K562 (cell line): ENCODE results near the gene CD151. TPM values are rescaled to one million over a fixed set of nuclear protein-coding genes. Genes with fewer than 3 reads are reported as not detected.
A peak's percentile ranks its signal among the peaks of the same experiment; 100 is the strongest.

Experiments used
- ATAC-seq: fragments of 200-7000 bp; cut with Tn5 transposase; 3 replicates; pipeline ENCODE4 v1.9.1; 2020; ENCODE audit warnings: moderate library complexity
- BruUV-seq: library from RNA; stranded (reverse); fragments of 400-500 nt; replicated peaks from 2 replicates; lab custom pipeline; 2021; lab: Mats Ljungman, UMichigan
- CTCF ChIA-PET: fragments of 300-600 bp; formaldehyde crosslinking; extraction: SDS; loops from one replicate; lab custom pipeline; 2021; ENCODE audit warnings: low intra/inter-chr PET ratio; lab: Yijun Ruan, JAX
- POLR2A ChIA-PET: fragments of 300-600, 350-650 bp; sonication (Branson Sonifier 250); formaldehyde crosslinking; extraction: SDS; loops from one replicate; lab custom pipeline; 2021; ENCODE audit warnings: antibody characterized with exemption, inconsistent platforms; lab: Yijun Ruan, JAX
- DNase-seq, 4 experiments: peaks; one replicate each; pipeline versions ENCODE4 v3.0.0 to v3.0.0-alpha.2; 2011 to 2018; ENCODE audit warnings: low spot score in 3 of 4, mixed read lengths in 3 of 4; ENCODE audit errors: extremely low read depth in 1 of 4
- FAIRE-seq: peaks from 2 replicates; lab custom pipeline; 2011; peaks lifted over from hg19 to GRCh38; lab: Jason Lieb, UNC
- H2AFZ ChIP-seq: 2 replicates; pipeline ENCODE4 v1.6.0; 2011; ENCODE audit warnings: low read depth, low read length, control low read depth, inconsistent platforms
- H3K27ac ChIP-seq: fragments of 200-600 bp; 3 replicates; pipeline ENCODE4 v1.8.0; 2011; ENCODE audit warnings: low read depth, mild to moderate bottlenecking, control low read depth, inconsistent platforms, low read length, moderate library complexity, mixed read lengths; ENCODE audit errors: extremely low read depth
- H3K27me3 ChIP-seq, 2 experiments: fragments of 300-600 bp in 1 of 2; 2 replicates in 1 of 2; 3 replicates in 1 of 2; pipeline versions ENCODE4 v1.6.0 to v1.8.0; 2011; ENCODE audit warnings: inconsistent platforms in 2 of 2, low read length in 2 of 2, mild to moderate bottlenecking in 1 of 2, mixed read lengths in 1 of 2, moderate library complexity in 1 of 2; ENCODE audit not compliant: control insufficient read depth in 2 of 2, insufficient read depth in 2 of 2
- H3K36me3 ChIP-seq: fragments of 300-600 bp; 3 replicates; pipeline ENCODE4 v1.8.0; 2011; ENCODE audit warnings: mild to moderate bottlenecking, low read length, inconsistent platforms; ENCODE audit not compliant: control insufficient read depth, insufficient read depth
- H3K4me1 ChIP-seq, 2 experiments: fragments of 200-600 bp in 1 of 2; replicated peaks in 1 of 2; 2 replicates in 1 of 2; 3 replicates in 1 of 2; pipeline versions ENCODE4 v1.5.1 to v1.8.0; 2011; ENCODE audit warnings: inconsistent platforms in 2 of 2, low read length in 2 of 2, mild to moderate bottlenecking in 1 of 2, mixed read lengths in 1 of 2, moderate library complexity in 1 of 2; ENCODE audit not compliant: control insufficient read depth in 2 of 2, insufficient read depth in 2 of 2
- H3K4me2 ChIP-seq: 2 replicates; pipeline ENCODE4 v1.6.1; 2011; ENCODE audit warnings: low read length, control low read depth, inconsistent platforms, mixed read lengths; ENCODE audit not compliant: insufficient read depth
- H3K4me3 ChIP-seq: fragments of 200-600 bp; sonication (generic), shearing (Covaris generic); 2 replicates; pipeline ENCODE4 v1.5.1; 2016; ENCODE audit warnings: control low read depth, inconsistent platforms
- H3K79me2 ChIP-seq: fragments of 200-600 bp; 3 replicates; pipeline ENCODE4 v1.8.0; 2011; ENCODE audit warnings: low read length, inconsistent platforms; ENCODE audit not compliant: control insufficient read depth, insufficient read depth
- H3K9ac ChIP-seq, 2 experiments: 2 replicates each; pipeline versions ENCODE4 v1.6.0 to v1.6.1; 2011; ENCODE audit warnings: low read depth in 2 of 2, low read length in 2 of 2, control low read depth in 1 of 2, inconsistent platforms in 1 of 2, mild to moderate bottlenecking in 1 of 2, mixed read lengths in 1 of 2; ENCODE audit not compliant: insufficient read depth in 1 of 2
- H3K9me1 ChIP-seq: one replicate; pipeline ENCODE4 v1.6.0; 2011; ENCODE audit warnings: inconsistent platforms, mild to moderate bottlenecking, low read length, moderate library complexity; ENCODE audit not compliant: control insufficient read depth, insufficient read depth
- H3K9me3 ChIP-seq: replicated peaks from 2 replicates; pipeline ENCODE4 v1.5.1; 2011; ENCODE audit warnings: low read depth, low read length, inconsistent platforms; ENCODE audit not compliant: control insufficient read depth, insufficient read depth
- H4K20me1 ChIP-seq: replicated peaks from 2 replicates; pipeline ENCODE4 v1.6.1; 2011; ENCODE audit warnings: low read length, inconsistent platforms, mixed read lengths; ENCODE audit not compliant: control insufficient read depth, insufficient read depth
- POLR2G ChIP-seq: fragments of 200-400 bp; formaldehyde crosslinking; IDR thresholded peaks from 2 replicates; pipeline ENCODE4 v1.6.1; 2017; ENCODE audit warnings: low read depth, mild to moderate bottlenecking, antibody characterized with exemption, low read length, moderate library complexity
- TCF7 ChIP-seq: sonication (generic); IDR thresholded peaks from 2 replicates; pipeline ENCODE4 v1.6.1; 2016; ENCODE audit warnings: antibody characterized with exemption, borderline replicate concordance
- WGBS: fragments of 100-300 bp; shearing (Covaris generic); methylation state at CpG from one replicate; pipeline ENCODE4 v1.1.6; 2016; ENCODE audit warnings: low coverage, mixed read lengths; ENCODE audit not compliant: insufficient coverage; ENCODE audit errors: missing lambda C conversion rate; 5-methylcytosine and 5-hydroxymethylcytosine counted together
- in situ Hi-C: fragments of 300-500 bp; cut with MboI; formaldehyde crosslinking; loops from 4 replicates; pipeline ENCODE4 v1.15.0; 2018; ENCODE audit warnings: inconsistent platforms, mixed read lengths
- intact Hi-C: fragments of 100-400 bp; cut with micrococcal nuclease; formaldehyde crosslinking; loops from 2 replicates; pipeline ENCODE4 v1.14.2; 2022
- polyA plus RNA-seq, 8 experiments: library from polyadenylated mRNA; depleted of rRNA in 4 of 8; stranded (reverse) in 5 of 8; unstranded in 3 of 8; fragments of >200 nt; fragmentation: Nextera tagmentation in 2 of 8; fragmentation: Illumina TruSeq in 1 of 8; extraction: Ambion mirVana in 2 of 8; extraction: Trizol in 1 of 8; gene quantifications; 2 replicates each; pipeline versions ENCODE4 v1.2.1 to v1.2.3, GENCODE V29; 2011 to 2014; ENCODE audit warnings: inconsistent platforms in 1 of 8, missing spikeins in 1 of 8
- total RNA-seq, 7 experiments: library from RNA; depleted of rRNA in 6 of 7; stranded (reverse); fragments of >200 nt in 6 of 7; fragmentation: Illumina TruSeq in 2 of 7; extraction: Trizol in 2 of 7; gene quantifications; 2 replicates each; pipeline versions ENCODE4 v1.2.1 to v1.2.3, GENCODE V29; 2011 to 2021; ENCODE audit warnings: low replicate concordance in 1 of 7
- TF ChIP-seq, protein P1 (sequence below): sonication (generic); formaldehyde crosslinking; IDR thresholded peaks from 2 replicates; pipeline ENCODE4 v1.9.0; 2022; ENCODE audit warnings: mild to moderate bottlenecking, missing genetic modification reagents

CD151 gene
- total and polyA plus RNA-seq, 9 of the 15 experiments (the other 6 are each of a cell fraction or from before 2014, with no cell fraction given), result 2.3 to 187 (median 140) TPM

GRCh38 chr11:844693-845644, 12.2 kb downstream of the CD151 start (continued):
- TF ChIP-seq, protein P1, sequence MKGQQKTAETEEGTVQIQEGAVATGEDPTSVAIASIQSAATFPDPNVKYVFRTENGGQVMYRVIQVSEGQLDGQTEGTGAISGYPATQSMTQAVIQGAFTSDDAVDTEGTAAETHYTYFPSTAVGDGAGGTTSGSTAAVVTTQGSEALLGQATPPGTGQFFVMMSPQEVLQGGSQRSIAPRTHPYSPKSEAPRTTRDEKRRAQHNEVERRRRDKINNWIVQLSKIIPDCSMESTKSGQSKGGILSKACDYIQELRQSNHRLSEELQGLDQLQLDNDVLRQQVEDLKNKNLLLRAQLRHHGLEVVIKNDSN, result peak; percentile 55

GRCh38 chr11:845872-846495, 13.2 kb downstream of the CD151 start:
- Histone ChIP-seq H3K79me2 (peaks cover 27% of the 10 kb centered on the region), H3K27me3 (no peaks in the 10 kb centered on the region), H3K4me3 (no peak overlapping the region), H2AFZ (no peak overlapping the region), H3K9me3 (no peaks in the 10 kb centered on the region), H3K36me3 (peaks cover 4% of the 10 kb centered on the region; the same call in 1 of the 3 replicates), H3K9ac (peak overlapping the region in 1 of 2 experiments; percentile 50; a peak in 2 of 4 replicates), H3K4me1 (peaks cover 23 to 80% of the 10 kb centered on the region in 2 experiments), H3K27ac (no peak overlapping the region), H3K9me1 (no peaks in the 10 kb centered on the region), H4K20me1 (no peaks in the 10 kb centered on the region; the same call in 1 of the 2 replicates), H3K4me2 (no peak overlapping the region)
- intact Hi-C loops, result loop anchor here (5.0 to 10.0 kb wide), 2 partner anchors 69 to 206 kb away; partner anchors contain the start of gene CHID1
- 52% methylated on average over 6 of the region's 8 CpGs for WGBS
- BruUV-seq, result no TSS peak
- DNase-seq (no peak), FAIRE-seq (no peak), ATAC-seq (no peak)
- ChIA-PET CTCF (no interaction called here), POLR2A (interaction anchor here (0.5 to 1.3 kb wide), 4 partner anchors 23 to 394 kb away, joined by 3 to 5 read pairs (median 3); no protein-coding TSS in a partner anchor)
- in situ Hi-C loops, result no loop called here
- TF ChIP-seq TCF7 (no peak), POLR2G (0 out of 2 replicates have a peak, but pooled peaks have one; percentile 11)
